ENCODE data around the gene TEX14.

Gene TEX14, protein sequence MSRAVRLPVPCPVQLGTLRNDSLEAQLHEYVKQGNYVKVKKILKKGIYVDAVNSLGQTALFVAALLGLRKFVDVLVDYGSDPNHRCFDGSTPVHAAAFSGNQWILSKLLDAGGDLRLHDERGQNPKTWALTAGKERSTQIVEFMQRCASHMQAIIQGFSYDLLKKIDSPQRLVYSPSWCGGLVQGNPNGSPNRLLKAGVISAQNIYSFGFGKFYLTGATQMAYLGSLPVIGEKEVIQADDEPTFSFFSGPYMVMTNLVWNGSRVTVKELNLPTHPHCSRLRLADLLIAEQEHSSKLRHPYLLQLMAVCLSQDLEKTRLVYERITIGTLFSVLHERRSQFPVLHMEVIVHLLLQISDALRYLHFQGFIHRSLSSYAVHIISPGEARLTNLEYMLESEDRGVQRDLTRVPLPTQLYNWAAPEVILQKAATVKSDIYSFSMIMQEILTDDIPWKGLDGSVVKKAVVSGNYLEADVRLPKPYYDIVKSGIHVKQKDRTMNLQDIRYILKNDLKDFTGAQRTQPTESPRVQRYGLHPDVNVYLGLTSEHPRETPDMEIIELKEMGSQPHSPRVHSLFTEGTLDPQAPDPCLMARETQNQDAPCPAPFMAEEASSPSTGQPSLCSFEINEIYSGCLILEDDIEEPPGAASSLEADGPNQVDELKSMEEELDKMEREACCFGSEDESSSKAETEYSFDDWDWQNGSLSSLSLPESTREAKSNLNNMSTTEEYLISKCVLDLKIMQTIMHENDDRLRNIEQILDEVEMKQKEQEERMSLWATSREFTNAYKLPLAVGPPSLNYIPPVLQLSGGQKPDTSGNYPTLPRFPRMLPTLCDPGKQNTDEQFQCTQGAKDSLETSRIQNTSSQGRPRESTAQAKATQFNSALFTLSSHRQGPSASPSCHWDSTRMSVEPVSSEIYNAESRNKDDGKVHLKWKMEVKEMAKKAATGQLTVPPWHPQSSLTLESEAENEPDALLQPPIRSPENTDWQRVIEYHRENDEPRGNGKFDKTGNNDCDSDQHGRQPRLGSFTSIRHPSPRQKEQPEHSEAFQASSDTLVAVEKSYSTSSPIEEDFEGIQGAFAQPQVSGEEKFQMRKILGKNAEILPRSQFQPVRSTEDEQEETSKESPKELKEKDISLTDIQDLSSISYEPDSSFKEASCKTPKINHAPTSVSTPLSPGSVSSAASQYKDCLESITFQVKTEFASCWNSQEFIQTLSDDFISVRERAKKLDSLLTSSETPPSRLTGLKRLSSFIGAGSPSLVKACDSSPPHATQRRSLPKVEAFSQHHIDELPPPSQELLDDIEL (N-terminal part only)

DNA sequence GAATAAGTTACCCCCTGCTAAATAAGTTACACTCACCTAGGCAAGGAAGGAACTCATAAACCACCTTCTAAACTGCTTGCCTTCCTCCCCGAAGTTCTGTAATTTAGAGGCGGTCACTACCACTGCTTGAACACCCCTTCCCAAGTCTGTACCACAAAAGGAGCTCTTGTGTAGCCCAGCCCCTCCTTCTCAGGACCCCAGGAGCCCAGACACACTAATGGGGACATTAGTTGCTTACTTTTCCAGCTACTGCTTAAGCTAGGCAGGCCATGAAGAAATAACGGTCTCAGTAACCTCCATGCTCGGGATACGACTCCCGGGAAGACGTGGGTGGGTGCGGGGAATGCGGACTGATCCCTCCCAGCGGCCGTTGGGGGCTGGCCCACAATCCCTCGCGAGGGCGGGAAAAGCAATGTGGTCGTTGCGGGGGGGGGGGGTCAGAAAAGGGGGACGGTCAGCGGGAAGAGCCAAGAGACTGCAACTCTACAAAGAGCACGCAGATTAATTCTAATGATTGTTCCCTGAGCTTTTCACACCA lies at the start of gene TEX14:
Gene TEX14 (minus strand): TSS at position 345 of the 538 bp plus-strand sequence. CDS start 40,044 bp downstream, outside the sequence.
- no peak for DNase-seq (ENCODE audit: low read depth)

DNA sequence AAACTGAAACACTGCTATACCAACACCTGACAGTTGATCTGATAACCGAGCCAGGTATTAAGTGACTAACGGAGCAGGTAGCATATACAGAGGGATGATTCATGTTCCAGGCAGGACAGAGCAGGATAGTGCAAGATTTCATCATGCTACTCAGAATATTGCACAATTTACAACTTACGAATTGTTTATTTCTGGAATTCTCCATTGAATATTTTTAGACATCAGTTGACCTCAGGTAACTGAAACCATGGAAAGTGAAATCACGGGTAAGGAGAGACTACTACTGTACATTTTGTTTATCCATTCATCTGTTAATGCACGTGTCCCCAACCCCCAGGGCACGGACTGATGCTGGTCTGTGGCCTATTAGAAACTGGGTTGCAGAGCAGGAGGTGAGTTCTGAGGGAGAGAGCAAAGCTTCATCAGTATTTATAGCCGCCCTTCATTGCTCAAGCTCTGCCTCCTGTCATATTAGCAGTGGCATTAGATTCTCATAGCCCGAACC lies 49.3 kb upstream of the TEX14 start:
- DNase-seq (ENCODE audit: low read depth), result peak; percentile 85

DNA sequence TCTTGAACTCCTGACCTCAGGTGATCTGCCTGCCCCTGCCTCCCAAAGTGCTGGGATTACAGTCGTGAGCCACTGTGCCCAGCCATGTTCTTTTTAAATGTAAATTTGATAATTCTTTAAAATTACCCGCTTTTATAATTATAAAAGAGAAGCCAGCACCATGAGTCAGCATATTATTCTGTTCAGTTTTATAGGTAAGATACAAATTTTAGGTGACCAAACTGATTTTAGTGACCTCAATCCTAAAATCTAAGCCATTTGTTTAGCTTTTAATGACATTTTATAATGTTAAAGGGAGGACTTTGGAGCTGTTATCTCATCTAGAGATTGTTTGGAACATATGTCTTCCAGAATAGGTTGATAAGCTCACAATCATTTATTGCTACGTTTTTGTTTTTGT lies 43.0 kb upstream of the TEX14 start:
- DNase-seq (ENCODE audit: low read depth), result no peak

DNA sequence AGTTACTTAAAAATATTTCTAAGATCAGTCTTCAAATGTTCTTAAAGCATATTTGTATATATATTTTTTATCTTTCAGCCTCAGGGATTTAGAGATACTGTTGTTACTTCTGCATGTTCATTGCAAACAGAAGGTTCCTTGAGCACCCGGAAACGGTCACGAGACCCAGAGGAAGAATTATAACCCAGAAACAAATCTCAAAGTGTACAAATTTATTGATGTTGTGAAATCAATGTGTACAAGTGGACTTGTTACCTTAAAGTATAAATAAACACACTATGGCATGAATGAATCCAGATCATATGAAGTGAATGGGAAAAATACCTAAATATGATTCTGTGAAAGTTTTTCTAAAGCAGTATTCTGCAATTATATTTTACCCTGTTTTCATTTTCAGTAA lies 42.2 kb upstream of the TEX14 start:
- no peak for DNase-seq (ENCODE audit: low read depth)

DNA sequence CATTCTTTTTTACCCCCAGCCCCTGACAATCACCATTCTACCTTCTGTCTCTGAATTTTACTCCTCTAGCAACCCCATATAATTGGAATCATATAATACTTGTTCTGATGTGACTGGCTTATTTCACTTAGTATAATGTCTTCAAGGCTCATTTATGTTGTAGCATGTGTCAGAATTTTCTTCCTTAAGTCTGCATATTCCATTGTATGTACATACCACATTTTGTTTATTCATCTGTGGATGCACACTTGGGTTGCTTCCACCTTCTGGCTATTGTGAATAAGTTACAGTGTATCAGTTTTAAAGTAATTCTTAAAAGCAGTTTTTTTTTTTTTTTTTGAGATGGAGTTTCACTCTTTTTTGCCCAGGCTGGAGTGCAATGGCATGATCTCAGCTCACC lies 39.1 kb upstream of the TEX14 start:
- no peak for DNase-seq (ENCODE audit: low read depth)

DNA sequence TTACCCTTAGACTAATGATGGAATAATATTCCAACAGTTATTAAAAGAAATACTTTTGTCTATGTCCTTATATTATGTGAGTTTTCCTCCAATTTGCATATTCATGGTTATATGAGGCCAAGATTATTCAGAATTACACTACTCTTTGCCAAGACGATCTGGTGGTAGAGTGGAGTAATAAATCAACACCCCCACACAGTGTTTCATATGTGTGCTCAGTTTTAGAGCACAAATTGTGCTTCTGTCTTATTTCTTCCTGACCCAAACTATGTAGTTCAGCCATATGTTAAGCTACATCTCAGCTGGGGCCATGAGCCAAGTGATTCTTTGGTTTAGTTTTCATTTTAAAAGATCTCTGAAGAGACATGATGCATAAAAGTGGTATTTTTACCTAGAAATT lies 37.0 kb upstream of the TEX14 start:
- peak; percentile 92 for DNase-seq (ENCODE audit: low read depth)

DNA sequence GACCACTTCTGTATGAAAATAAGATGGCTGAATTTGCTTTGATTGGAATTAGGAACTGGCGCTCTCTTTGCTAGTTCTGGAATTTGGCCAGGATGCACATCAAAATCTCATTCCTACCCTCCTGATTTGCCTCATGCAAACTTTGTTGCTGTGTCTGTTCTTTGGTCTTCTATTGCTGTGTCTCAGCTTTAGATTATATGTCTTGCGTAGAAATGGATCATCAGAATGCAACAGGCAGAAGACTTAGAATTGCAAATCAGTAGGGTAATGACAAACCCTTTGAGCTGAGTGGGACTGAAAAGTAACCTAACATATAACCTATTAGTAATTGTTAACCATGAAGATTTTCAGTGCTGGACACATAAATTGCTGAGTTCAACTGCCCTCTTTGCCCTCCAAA lies 30.9 kb upstream of the TEX14 start:
- DNase-seq (ENCODE audit: low read depth), result no peak

DNA sequence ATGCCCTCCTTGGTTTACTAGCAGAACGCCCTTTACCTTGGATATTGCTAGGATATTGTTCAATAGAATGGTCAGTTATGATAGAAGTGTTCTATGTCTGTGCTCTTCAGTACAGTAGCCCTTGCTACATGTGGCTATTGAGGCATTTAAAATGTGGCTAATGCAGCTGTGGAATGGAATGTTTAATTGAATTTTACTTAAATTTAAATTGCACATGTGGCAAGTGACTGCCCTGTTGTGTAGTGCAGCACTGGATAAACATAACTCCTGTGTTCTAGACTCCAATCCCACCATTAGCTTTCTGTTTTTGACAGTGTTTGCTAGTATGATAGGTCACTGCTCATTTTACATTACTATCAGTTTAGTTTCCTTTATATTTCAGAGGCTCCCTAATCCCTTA lies 30.4 kb upstream of the TEX14 start:
- DNase-seq (ENCODE audit: low read depth), result no peak

DNA sequence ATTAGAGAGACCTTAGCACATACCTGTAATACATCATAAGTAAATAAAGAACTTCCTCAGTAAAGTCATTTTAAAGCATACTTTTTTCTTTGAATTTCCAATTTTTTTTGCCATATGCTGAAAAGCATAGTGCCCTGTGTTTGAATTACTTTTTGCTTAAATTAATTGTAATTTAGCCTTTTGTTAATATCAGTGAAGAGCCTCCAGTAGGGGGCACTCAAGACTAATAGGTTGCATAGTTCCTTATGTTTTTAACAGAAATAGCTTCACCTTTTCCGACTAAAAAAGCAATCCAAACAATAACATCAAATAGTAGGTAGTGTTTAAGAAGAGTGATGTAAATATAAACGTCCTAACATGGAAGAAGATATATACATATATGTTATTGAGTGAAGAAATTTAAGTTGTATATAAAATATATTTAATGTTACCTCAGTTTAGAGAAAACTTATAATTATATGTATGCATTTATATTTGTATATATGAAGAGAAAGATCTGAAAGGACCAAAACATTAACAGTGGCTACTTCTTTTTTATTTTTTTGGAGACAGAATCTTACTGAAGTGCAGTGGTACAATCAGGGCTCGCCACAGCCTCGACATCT lies 19.2 kb upstream of the TEX14 start:
- peak; percentile 58 for DNase-seq (ENCODE audit: low read depth)

DNA sequence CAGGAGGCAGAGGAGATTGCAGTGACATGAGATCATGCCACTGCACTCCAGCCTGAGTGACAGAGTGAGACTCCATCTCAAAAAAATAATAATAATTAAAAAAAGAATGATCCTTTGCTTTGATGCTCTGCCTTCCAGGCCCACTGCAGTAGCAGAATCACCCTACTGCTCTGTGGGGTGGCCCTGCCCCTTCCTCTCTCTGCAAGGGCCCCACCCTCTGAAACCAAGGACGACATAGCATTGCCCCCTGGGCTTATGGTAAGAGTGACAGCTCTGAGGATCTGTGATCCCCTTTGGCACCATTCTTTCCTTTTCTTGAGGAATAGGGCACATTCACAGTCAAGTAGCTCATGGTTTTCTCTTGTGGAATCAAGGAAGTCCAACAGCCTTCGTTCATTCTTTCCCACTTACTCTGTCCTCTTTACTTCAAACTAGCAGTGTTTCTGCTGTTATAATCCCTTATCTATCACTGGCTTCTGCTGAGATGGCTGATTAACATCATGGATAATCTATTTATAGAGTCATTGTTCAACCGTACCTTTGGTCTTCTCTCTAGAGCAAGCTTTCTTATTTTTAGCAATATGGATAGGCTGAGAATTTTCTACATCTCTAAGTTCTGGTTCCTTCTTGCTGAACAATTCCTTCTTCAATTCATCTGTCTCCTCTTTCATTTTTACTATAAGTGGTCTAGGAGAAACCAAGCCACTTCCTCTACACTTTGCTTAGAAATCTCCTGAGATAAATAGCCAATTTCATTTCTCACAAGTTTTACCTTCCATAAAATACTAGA lies 14.7 kb upstream of the TEX14 start:
- no peak for DNase-seq (ENCODE audit: low read depth)

DNA sequence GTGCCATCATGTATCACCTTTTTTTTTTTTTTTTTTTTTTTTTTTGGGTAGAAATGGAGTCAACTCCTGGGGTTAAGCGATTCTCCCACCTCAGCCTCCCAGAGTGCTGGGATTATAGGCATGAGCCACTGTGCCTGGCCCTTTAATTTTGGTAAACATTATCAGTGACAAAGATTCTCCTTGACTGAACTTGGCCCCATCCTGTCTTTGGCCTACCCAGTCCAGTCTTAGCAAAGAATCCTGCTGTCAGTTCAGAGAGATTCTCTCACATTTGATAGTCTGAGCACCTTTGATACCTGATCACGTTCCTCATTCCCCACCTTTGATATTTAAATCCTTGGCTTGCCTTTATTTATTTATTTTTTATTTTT lies 12.1 kb upstream of the TEX14 start:
- no peak for DNase-seq (ENCODE audit: low read depth)

DNA sequence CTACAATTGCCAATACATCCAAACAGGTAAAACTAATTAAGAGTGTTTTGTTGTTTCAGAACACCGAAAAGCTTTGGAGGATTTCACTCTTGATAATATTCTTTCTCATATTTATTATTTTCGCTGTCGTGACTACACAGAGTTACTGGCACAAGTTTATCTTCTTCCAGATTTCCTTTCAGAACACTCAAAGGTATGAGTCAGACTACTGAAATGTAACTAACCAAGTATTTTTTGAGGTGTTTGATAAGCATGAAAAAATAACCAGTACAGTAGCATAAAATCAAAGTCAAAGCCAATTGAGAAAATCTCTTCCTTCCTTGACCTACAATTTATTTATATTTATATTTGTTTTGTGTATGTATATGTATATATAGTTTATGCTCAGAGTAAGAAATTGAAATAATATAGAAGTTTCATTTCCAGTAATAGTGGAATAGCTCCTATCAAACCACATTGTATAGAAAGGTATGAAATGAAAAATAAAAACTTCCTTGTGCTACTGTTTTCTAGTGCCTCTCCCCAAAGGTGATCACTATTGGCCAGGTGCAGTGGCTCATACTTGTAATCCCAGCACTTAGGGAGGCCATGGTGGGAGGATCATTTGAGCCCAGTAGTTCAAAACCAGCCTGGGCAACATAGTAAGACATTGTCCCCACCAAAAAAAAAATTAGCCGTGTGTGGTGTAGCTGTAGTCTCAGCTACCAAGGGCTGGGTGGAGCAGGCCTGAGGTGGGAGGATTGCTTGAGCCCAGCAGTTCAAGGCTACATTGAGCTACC lies 11.5 kb upstream of the TEX14 start:
- DNase-seq (ENCODE audit: low read depth), result peak; percentile 81

DNA sequence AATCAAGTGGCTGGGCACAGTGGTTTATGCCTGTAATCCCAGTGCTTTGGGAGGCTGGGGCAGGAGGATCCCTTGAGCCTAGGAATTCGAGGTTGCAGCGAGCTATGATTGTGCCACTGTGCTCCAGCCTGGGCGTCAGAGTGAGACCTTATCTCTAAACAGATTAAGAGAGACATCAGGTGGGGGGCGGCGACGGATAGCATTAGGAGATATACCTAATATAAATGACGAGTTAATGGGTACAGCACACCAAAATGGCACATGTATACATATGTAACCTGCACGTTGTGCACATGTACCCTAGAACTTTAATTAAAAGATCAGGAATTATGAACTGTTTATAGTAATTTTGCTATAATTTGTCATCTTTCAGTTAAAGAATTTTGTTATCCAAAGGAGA lies 10.9 kb upstream of the TEX14 start:
- DNase-seq (ENCODE audit: low read depth), result peak; percentile 28

DNA sequence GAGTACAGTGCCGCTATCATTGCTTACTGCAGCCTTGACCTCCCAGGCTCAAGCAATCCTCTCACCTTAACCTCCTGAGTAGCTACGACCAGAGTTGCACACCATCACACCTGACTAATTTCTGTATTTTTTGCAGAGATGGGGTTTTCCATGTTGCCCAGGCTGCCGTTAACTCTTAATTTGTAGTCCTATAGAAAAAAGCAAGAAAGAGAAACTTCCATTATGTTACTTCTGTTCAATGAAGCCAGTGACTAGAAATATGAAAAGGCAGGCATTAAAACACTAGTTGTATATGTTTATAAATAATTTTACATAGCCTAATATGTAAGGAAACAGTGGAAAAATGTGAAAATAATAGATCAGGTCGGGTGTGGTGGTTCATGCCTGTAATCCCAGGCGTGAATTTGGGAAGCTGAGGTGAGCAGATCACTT lies 10.2 kb upstream of the TEX14 start:
- DNase-seq (ENCODE audit: low read depth), result no peak

DNA sequence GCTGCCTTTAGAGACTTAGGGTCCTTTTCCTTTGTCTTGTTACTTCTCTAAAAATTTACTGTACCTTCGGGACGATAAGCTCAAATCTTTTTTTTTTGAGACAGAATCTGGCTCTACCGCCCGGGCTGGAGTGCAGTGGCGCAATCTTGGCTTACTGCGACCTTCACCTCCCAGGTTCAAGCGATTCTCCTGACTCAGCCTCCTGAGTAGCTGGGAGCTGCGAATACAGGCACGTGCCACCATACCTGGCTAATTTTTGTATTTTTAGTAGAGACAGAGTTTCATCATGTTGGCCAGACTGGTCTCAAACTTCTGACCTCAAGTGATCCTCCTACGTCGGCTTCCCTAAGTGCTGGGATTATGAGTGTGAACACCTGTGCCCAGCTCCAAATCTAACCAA lies 7.9 kb upstream of the TEX14 start:
- no peak for DNase-seq (ENCODE audit: low read depth)

DNA sequence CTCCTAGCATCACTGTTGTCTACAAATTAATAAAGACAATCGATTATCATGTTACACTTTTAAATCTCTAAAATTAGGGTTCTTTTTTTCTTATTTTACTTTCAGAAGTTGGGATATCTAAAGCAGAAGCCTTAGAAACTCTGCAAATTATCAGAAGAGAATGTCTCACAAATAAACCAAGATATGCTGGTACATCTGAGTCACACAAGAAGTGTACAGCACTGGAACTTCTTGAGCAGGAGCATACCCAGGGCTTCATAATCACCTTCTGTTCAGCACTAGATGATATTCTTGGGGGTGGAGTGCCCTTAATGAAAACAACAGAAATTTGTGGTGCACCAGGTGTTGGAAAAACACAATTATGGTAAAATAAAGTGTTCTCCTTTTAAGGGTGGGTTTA lies 3.0 kb upstream of the TEX14 start:
- peak; percentile 52 for DNase-seq (ENCODE audit: low read depth)

DNA sequence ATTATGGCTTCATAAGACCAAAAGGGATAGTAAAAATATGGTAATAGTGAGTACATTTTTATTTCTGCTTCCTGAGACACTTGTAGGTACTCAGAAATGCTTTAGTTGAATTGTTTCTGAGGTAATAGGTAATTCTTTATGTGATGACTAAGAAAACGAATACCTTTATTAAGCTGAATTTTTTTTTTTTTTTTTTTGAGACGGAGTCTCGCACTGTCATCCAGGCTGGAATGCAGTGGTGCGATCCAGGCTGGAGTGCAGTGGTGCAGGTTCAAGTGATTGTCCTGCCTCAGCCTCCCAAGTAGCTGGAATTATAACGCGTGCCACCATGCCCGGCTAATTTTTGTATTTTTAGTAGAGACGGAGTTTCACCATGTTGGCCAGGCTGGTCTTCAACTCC lies 2.5 kb upstream of the TEX14 start:
- no peak for DNase-seq (ENCODE audit: low read depth)

DNA sequence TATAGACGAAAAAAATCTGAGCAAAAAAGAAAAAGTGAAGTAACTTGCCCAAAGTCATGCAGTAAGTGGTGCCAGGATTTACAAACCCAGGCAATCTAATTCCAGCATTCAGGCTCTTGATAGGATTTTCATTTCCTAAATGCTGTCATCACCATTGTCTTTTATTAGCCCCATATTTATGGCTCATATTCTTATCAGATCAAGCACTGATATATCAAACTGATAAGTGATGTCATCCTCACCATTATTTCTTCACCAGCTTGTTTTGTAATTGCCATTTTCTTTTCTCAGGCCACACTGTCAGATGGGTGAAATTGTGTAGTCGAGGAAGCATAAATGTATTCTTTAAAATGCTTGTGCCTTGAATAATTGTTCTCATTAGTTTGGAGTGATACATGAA lies 1.9 kb upstream of the TEX14 start:
- peak; percentile 19 for DNase-seq (ENCODE audit: low read depth)

DNA sequence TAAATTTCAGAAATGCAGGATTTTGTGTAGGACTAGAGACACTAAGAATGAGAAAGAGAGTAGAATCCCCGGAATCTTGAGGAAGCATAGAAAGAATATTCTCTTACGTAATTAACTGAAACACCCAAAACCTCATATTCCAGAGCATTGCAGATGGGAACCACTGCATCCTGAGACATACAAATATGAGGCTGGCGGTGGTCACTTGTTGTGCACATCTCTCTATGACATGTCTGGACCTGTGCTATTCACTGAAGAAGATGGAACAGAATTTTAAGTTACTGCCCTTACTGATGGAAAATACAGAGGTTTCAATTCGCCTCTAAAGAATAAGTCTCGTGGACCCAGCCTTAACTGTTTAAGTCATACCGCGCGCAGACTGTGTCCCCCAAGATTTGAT lies 1.4 kb upstream of the TEX14 start:
- DNase-seq (ENCODE audit: low read depth), result no peak

Measured in amniotic epithelial cell (primary cell).